Activated naive CD8-positive, alpha-beta T cell treated with anti-CD3 and anti-CD28 coated beads for 36 hours (primary cell): ENCODE results near the gene SAC3D1. TPM values are rescaled to one million over a fixed set of nuclear protein-coding genes. Genes with fewer than 3 reads are reported as not detected.
"Not testable (repeated sequence)": the region's sequence is repeated elsewhere in the genome, so short reads cannot be mapped to it uniquely, and the experiment has no call there.

ENCODE experiments used
- DNase-seq: peaks from one replicate; pipeline ENCODE4 v3.0.0; 2021
- H3K27ac Mint-ChIP-seq: one replicate; pipeline ENCODE4 v1.8.0; 2022; ENCODE audit warnings: mild to moderate bottlenecking, moderate library complexity, mixed read lengths
- H3K27me3 Mint-ChIP-seq: one replicate; pipeline ENCODE4 v1.8.0; 2022; ENCODE audit warnings: mild to moderate bottlenecking, mixed read lengths
- H3K36me3 Mint-ChIP-seq: one replicate; pipeline ENCODE4 v1.8.0; 2021; ENCODE audit warnings: mild to moderate bottlenecking, mixed read lengths
- H3K4me1 Mint-ChIP-seq: one replicate; pipeline ENCODE4 v1.8.0; 2021; ENCODE audit warnings: mixed read lengths
- H3K4me3 Mint-ChIP-seq: one replicate; pipeline ENCODE4 v1.8.0; 2022; ENCODE audit warnings: mild to moderate bottlenecking, moderate library complexity, mixed read lengths
- H3K9me3 Mint-ChIP-seq: one replicate; pipeline ENCODE4 v1.8.0; 2022; ENCODE audit warnings: mixed read lengths
- total RNA-seq, 2 experiments: library from RNA; stranded (reverse); gene quantifications; one replicate each; pipeline ENCODE4 v1.2.3, GENCODE V29; 2021

SAC3D1 gene
- total RNA-seq: 10 to 100 TPM; 16.2 to 17.3 TPM

- Mint-ChIP-seq H3K36me3 (peaks cover 11% of the 10 kb centered on the region), H3K27me3 (no peaks in the 10 kb centered on the region), H3K27ac (peak within 1 kb of the TSS; percentile 93), H3K9me3 (no peaks in the 10 kb centered on the region), H3K4me3 (peak within 1 kb of the TSS; percentile 88), H3K4me1 (peaks cover 11% of the 10 kb centered on the region)
- peak; percentile 93 for DNase-seq
Observed at GRCh38 chr11:65040847-65041622, at the start of gene SAC3D1. Gene SAC3D1 (plus strand): TSS chr11:65041210. CDS start chr11:65041293, 83 bp downstream.

- no peak overlapping the region for H3K4me3 Mint-ChIP-seq
- H3K36me3 Mint-ChIP-seq: no peaks in the 10 kb centered on the region
- no peak for DNase-seq
- peaks cover 11% of the 10 kb centered on the region for H3K27me3 Mint-ChIP-seq
- H3K9me3 Mint-ChIP-seq: no peaks in the 10 kb centered on the region
- peaks cover 26% of the 10 kb centered on the region for H3K4me1 Mint-ChIP-seq
- H3K27ac Mint-ChIP-seq: no peak overlapping the region
Observed at GRCh38 chr11:64994318-64994717, 46.7 kb upstream of the SAC3D1 start.

- Mint-ChIP-seq H3K27ac (no peak overlapping the region), H3K36me3 (no peaks in the 10 kb centered on the region), H3K9me3 (no peaks in the 10 kb centered on the region), H3K27me3 (peaks cover 11% of the 10 kb centered on the region), H3K4me3 (no peak overlapping the region), H3K4me1 (peaks cover 17% of the 10 kb centered on the region)
- no peak for DNase-seq
Observed at GRCh38 chr11:64996327-64996709, 44.7 kb upstream of the SAC3D1 start.

GRCh38 chr11:64996710-64997380 lies 44.2 kb upstream of the SAC3D1 start, which contains the start of gene BATF2:
Gene BATF2 (minus strand): TSS chr11:64996971. CDS start chr11:64996914, 57 bp downstream.
- Mint-ChIP-seq H3K27ac (peak within 1 kb of the TSS; percentile 12), H3K9me3 (no peaks in the 10 kb centered on the region), H3K4me1 (peaks cover 17% of the 10 kb centered on the region), H3K36me3 (no peaks in the 10 kb centered on the region), H3K27me3 (peaks cover 11% of the 10 kb centered on the region), H3K4me3 (peak within 1 kb of the TSS; percentile 22)
- DNase-seq: peak; percentile 19

- H3K4me1 Mint-ChIP-seq: peaks cover 17% of the 10 kb centered on the region
Observed at GRCh38 chr11:64998141-64998540, 42.9 kb upstream of the SAC3D1 start.

GRCh38 chr11:64998690-64999431 lies 42.1 kb upstream of the SAC3D1 start:
- H3K27me3 Mint-ChIP-seq: peaks cover 11% of the 10 kb centered on the region
- H3K4me1 Mint-ChIP-seq: peaks cover 17% of the 10 kb centered on the region
- H3K27ac Mint-ChIP-seq: peak overlapping the region; percentile 73
- DNase-seq: no peak
- H3K36me3 Mint-ChIP-seq: no peaks in the 10 kb centered on the region
- no peak overlapping the region for H3K4me3 Mint-ChIP-seq
- H3K9me3 Mint-ChIP-seq: no peaks in the 10 kb centered on the region

More at GRCh38 chr11:64998141-64998540, 42.9 kb upstream of the SAC3D1 start:
- Mint-ChIP-seq H3K27me3 (peaks cover 11% of the 10 kb centered on the region), H3K4me3 (peak overlapping the region; percentile 3), H3K9me3 (no peaks in the 10 kb centered on the region), H3K36me3 (no peaks in the 10 kb centered on the region), H3K27ac (peak overlapping the region; percentile 73)
- no peak for DNase-seq

GRCh38 chr11:64999478-64999877 lies 41.5 kb upstream of the SAC3D1 start:
- no peak for DNase-seq
- H3K36me3 Mint-ChIP-seq: no peaks in the 10 kb centered on the region
- peaks cover 17% of the 10 kb centered on the region for H3K4me1 Mint-ChIP-seq
- no peak overlapping the region for H3K4me3 Mint-ChIP-seq
- H3K27me3 Mint-ChIP-seq: peaks cover 6% of the 10 kb centered on the region
- H3K9me3 Mint-ChIP-seq: no peaks in the 10 kb centered on the region
- H3K27ac Mint-ChIP-seq: no peak overlapping the region

GRCh38 chr11:65002706-65003105 lies 38.3 kb upstream of the SAC3D1 start:
- no peak for DNase-seq
- Mint-ChIP-seq H3K36me3 (no peaks in the 10 kb centered on the region), H3K27ac (no peak overlapping the region), H3K4me3 (no peak overlapping the region), H3K27me3 (no peaks in the 10 kb centered on the region), H3K9me3 (no peaks in the 10 kb centered on the region), H3K4me1 (peaks cover 10% of the 10 kb centered on the region)

- H3K4me3 Mint-ChIP-seq: no peak overlapping the region
- H3K36me3 Mint-ChIP-seq: no peaks in the 10 kb centered on the region
- no peak overlapping the region for H3K27ac Mint-ChIP-seq
Observed at GRCh38 chr11:65003282-65003681, 37.7 kb upstream of the SAC3D1 start.

GRCh38 chr11:65003968-65004367 lies 37.0 kb upstream of the SAC3D1 start:
- not testable (repeated sequence) for H3K27ac Mint-ChIP-seq, H3K9me3 Mint-ChIP-seq, H3K4me3 Mint-ChIP-seq, H3K27me3 Mint-ChIP-seq, H3K36me3 Mint-ChIP-seq, H3K4me1 Mint-ChIP-seq, DNase-seq

More at GRCh38 chr11:65003282-65003681, 37.7 kb upstream of the SAC3D1 start:
- Mint-ChIP-seq H3K27me3 (no peaks in the 10 kb centered on the region), H3K4me1 (peaks cover 7% of the 10 kb centered on the region), H3K9me3 (no peaks in the 10 kb centered on the region)
- no peak for DNase-seq

GRCh38 chr11:65008016-65008415 lies 33.0 kb upstream of the SAC3D1 start:
- Mint-ChIP-seq H3K4me3 (no peak overlapping the region), H3K9me3 (no peaks in the 10 kb centered on the region), H3K36me3 (no peaks in the 10 kb centered on the region), H3K27ac (no peak overlapping the region), H3K4me1 (no peaks in the 10 kb centered on the region), H3K27me3 (no peaks in the 10 kb centered on the region)
- DNase-seq: no peak

- H3K27ac Mint-ChIP-seq: no peak overlapping the region
- H3K27me3 Mint-ChIP-seq: no peaks in the 10 kb centered on the region
- H3K4me1 Mint-ChIP-seq: peaks cover 4% of the 10 kb centered on the region
- H3K9me3 Mint-ChIP-seq: no peaks in the 10 kb centered on the region
- H3K4me3 Mint-ChIP-seq: no peak overlapping the region
- no peak for DNase-seq
- no peaks in the 10 kb centered on the region for H3K36me3 Mint-ChIP-seq
Observed at GRCh38 chr11:65008873-65009272, 32.1 kb upstream of the SAC3D1 start.

- DNase-seq: peak; percentile 93
Observed at GRCh38 chr11:65013130-65013887, 27.7 kb upstream of the SAC3D1 start.

GRCh38 chr11:65013888-65014725 lies 26.9 kb upstream of the SAC3D1 start, which contains the start of gene ARL2:
Gene ARL2 (plus strand): TSS chr11:65014160. CDS start chr11:65014208, 48 bp downstream.
- Mint-ChIP-seq H3K27ac (peak within 1 kb of the TSS; percentile 97), H3K4me3 (peak within 1 kb of the TSS; percentile 90), H3K27me3 (no peaks in the 10 kb centered on the region), H3K4me1 (peaks cover 20% of the 10 kb centered on the region), H3K9me3 (no peaks in the 10 kb centered on the region), H3K36me3 (peaks cover 26% of the 10 kb centered on the region)
- peak; percentile 92 for DNase-seq

More at GRCh38 chr11:65013130-65013887, 27.7 kb upstream of the SAC3D1 start:
- Mint-ChIP-seq H3K4me3 (peak overlapping the region; percentile 85), H3K4me1 (peaks cover 20% of the 10 kb centered on the region), H3K27ac (peak overlapping the region; percentile 97), H3K9me3 (no peaks in the 10 kb centered on the region), H3K27me3 (no peaks in the 10 kb centered on the region), H3K36me3 (peaks cover 26% of the 10 kb centered on the region)
